OCI-LY3 (cell line): Measurements from ENCODE around the gene FAP.

Experiments used
- EZH2phosphoT487 ChIP-seq: fragments of 200-600 bp; shearing (Covaris generic); IDR thresholded peaks from 2 replicates; pipeline ENCODE4 v1.6.1; 2018; ENCODE audit warnings: antibody characterized with exemption, mixed run types, low read depth
- TF ChIP-seq, protein P1 (sequence below): fragments of 200-600, 300-600 bp; sonication (generic); IDR thresholded peaks from 2 replicates; pipeline ENCODE4 v1.5.1; 2014; ENCODE audit warnings: antibody characterized with exemption, low read length, low read depth

- TF ChIP-seq, protein P1, sequence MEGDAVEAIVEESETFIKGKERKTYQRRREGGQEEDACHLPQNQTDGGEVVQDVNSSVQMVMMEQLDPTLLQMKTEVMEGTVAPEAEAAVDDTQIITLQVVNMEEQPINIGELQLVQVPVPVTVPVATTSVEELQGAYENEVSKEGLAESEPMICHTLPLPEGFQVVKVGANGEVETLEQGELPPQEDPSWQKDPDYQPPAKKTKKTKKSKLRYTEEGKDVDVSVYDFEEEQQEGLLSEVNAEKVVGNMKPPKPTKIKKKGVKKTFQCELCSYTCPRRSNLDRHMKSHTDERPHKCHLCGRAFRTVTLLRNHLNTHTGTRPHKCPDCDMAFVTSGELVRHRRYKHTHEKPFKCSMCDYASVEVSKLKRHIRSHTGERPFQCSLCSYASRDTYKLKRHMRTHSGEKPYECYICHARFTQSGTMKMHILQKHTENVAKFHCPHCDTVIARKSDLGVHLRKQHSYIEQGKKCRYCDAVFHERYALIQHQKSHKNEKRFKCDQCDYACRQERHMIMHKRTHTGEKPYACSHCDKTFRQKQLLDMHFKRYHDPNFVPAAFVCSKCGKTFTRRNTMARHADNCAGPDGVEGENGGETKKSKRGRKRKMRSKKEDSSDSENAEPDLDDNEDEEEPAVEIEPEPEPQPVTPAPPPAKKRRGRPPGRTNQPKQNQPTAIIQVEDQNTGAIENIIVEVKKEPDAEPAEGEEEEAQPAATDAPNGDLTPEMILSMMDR, result no peak
- no peak for TF ChIP-seq EZH2phosphoT487
Observed at GRCh38 chr2:162245061-162245460, 1.8 kb upstream of the FAP start.
